Measurements from ENCODE around the gene RNPEPL1. TPM values are rescaled to one million over a fixed set of nuclear protein-coding genes. Genes with fewer than 3 reads are reported as not detected.

Gene RNPEPL1
- total and polyA plus RNA-seq, 2 experiments from 2014 or later = 46.3 to 57.2 TPM

GRCh38 chr2:240569523-240569997 lies 1.3 kb downstream of the RNPEPL1 start:
- TF ChIP-seq EZH2 (IDR thresholded peaks at IDR 0.05; ENCODE audit: borderline replicate concordance) = no peak
- Histone ChIP-seq H4K20me1 (ENCODE audit: insufficient read depth, poor library complexity, severe bottlenecking) (peaks cover 13% of the 10 kb centered on the region), H3K4me1 (ENCODE audit: insufficient read depth) (peaks cover 26% of the 10 kb centered on the region), H3K9me2 (replicated peaks; ENCODE audit: insufficient read depth) (no peaks in the 10 kb centered on the region), H3K4me2 (peak overlapping the region; percentile 96), H3K27ac (peak overlapping the region; percentile 80), H3K4me3 (peak overlapping the region; percentile 83), H3K79me2 (peaks cover 27% of the 10 kb centered on the region), H3K27me3 (no peaks in the 10 kb centered on the region), H3K9me3 (ENCODE audit: low read depth) (no peaks in the 10 kb centered on the region), H2AFZ (no peak overlapping the region), H3K36me3 (replicated peaks; ENCODE audit: insufficient read depth, low read depth) (no peaks in the 10 kb centered on the region)
- 88% methylated on average over 9 of the region's 9 CpGs for WGBS (ENCODE audit: low lambda C conversion rate, missing lambda C conversion rate)
- DNase-seq (ENCODE audit: low spot score) = no peak

DNA sequence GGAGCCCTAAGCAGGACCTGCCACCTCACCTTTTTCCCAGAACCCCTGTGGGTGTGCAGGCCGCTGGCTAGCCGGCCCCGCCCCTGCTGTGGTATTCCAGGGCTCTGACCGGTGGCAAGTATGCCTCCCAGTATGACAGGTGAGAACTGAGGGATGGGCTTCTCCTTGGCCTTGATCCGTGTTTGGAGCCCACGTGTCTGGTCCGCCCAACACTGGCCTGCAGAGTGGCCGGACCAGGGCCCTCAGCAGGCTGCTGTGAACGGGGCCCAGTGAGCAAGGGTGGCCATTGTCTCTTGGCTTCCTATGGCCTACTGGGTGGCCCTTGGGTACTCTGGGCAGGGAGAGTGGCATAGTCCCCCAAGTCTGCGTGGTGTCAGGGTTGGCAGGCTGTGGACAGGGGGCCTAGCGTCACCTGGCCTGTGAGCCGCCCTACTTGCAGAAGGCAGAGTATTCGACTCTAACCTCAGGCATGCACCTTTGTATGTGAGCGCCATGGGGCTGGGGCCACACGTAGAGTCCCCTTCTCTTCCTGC lies 1.8 kb downstream of the RNPEPL1 start:
- H3K27ac ChIP-seq = no peak overlapping the region

DNA sequence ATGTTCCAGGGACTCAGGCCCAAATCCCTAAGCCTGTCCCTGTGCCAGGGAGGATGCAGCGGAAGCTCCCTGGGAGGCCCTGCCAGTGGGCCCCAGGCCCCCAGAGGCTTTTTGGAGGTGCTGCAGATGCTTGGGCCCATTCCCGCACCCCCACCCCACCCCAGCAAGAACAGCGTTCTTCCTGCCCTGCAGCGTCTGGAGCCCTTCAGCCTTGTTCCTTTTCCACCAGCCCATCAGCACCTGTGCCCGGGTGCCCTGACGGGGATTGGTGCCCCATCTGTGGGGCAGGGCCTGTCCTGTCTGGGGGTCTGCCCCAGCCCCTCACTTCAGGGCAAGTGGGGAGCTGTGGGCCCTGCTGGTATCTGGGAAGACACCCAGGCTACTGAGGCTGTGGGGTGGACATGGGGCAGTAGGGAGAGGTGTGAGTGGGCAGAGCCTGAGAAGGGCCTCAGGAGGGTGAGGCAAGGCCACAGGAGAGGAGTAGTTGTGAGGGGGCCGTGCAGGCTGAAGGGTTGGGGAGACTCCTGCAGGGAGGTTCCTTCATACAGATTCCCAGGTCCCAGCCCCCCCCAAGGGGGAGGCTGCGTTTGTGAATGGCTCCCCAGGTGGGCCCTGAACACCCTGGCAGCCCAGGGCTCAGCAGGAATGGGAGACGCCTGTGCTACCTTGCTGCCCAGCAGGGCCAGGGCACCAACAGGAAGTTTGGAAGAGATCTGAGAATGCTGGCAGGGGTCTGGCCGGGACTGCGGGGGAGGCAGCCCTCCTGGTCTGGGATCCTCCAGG lies 2.4 kb downstream of the RNPEPL1 start:
- H4K20me1 ChIP-seq (ENCODE audit: insufficient read depth, poor library complexity, severe bottlenecking) = peaks cover 13% of the 10 kb centered on the region
- H3K27ac ChIP-seq = no peak overlapping the region
- WGBS (ENCODE audit: low lambda C conversion rate, missing lambda C conversion rate) = 92% methylated on average over 11 of the region's 11 CpGs
- H3K79me2 ChIP-seq = peaks cover 27% of the 10 kb centered on the region
- H2AFZ ChIP-seq = no peak overlapping the region
- peaks cover 20% of the 10 kb centered on the region for H3K4me1 ChIP-seq (ENCODE audit: insufficient read depth)
- H3K4me2 ChIP-seq = peak overlapping the region; percentile 96
- TF ChIP-seq EZH2phosphoT487 (IDR thresholded peaks at IDR 0.05; ENCODE audit: low read depth, severe bottlenecking, unreplicated experiment) (no peak), EZH2 (IDR thresholded peaks at IDR 0.05; ENCODE audit: borderline replicate concordance) (no peak)
- TF ChIP-seq, protein P1, sequence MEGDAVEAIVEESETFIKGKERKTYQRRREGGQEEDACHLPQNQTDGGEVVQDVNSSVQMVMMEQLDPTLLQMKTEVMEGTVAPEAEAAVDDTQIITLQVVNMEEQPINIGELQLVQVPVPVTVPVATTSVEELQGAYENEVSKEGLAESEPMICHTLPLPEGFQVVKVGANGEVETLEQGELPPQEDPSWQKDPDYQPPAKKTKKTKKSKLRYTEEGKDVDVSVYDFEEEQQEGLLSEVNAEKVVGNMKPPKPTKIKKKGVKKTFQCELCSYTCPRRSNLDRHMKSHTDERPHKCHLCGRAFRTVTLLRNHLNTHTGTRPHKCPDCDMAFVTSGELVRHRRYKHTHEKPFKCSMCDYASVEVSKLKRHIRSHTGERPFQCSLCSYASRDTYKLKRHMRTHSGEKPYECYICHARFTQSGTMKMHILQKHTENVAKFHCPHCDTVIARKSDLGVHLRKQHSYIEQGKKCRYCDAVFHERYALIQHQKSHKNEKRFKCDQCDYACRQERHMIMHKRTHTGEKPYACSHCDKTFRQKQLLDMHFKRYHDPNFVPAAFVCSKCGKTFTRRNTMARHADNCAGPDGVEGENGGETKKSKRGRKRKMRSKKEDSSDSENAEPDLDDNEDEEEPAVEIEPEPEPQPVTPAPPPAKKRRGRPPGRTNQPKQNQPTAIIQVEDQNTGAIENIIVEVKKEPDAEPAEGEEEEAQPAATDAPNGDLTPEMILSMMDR (IDR thresholded peaks at IDR 0.05; ENCODE audit: poor library complexity) = no peak
- no peaks in the 10 kb centered on the region for H3K36me3 ChIP-seq (replicated peaks; ENCODE audit: insufficient read depth, low read depth)
- no peak for DNase-seq (ENCODE audit: low spot score)
- no peaks in the 10 kb centered on the region for H3K27me3 ChIP-seq
- no peak overlapping the region for H3K4me3 ChIP-seq
- H3K9me2 ChIP-seq (replicated peaks; ENCODE audit: insufficient read depth) = no peaks in the 10 kb centered on the region
- H3K9me3 ChIP-seq (ENCODE audit: low read depth) = no peaks in the 10 kb centered on the region

More for the DNA sequence above, 1.8 kb downstream of the RNPEPL1 start:
- Histone ChIP-seq H3K79me2 (peaks cover 27% of the 10 kb centered on the region), H2AFZ (no peak overlapping the region), H3K4me1 (ENCODE audit: insufficient read depth) (peaks cover 26% of the 10 kb centered on the region), H3K27me3 (no peaks in the 10 kb centered on the region), H3K9me3 (ENCODE audit: low read depth) (no peaks in the 10 kb centered on the region), H4K20me1 (ENCODE audit: insufficient read depth, poor library complexity, severe bottlenecking) (peaks cover 13% of the 10 kb centered on the region), H3K4me2 (peak overlapping the region; percentile 96), H3K9me2 (replicated peaks; ENCODE audit: insufficient read depth) (no peaks in the 10 kb centered on the region), H3K36me3 (replicated peaks; ENCODE audit: insufficient read depth, low read depth) (no peaks in the 10 kb centered on the region), H3K4me3 (no peak overlapping the region)
- no peak for TF ChIP-seq EZH2 (IDR thresholded peaks at IDR 0.05; ENCODE audit: borderline replicate concordance)
- TF ChIP-seq EZH2phosphoT487 (IDR thresholded peaks at IDR 0.05; ENCODE audit: low read depth, severe bottlenecking, unreplicated experiment) = no peak
- TF ChIP-seq, protein P1 (IDR thresholded peaks at IDR 0.05; ENCODE audit: poor library complexity) = no peak
- 85% methylated on average over 15 of the region's 15 CpGs for WGBS (ENCODE audit: low lambda C conversion rate, missing lambda C conversion rate)
- no peak for DNase-seq (ENCODE audit: low spot score)

DNA sequence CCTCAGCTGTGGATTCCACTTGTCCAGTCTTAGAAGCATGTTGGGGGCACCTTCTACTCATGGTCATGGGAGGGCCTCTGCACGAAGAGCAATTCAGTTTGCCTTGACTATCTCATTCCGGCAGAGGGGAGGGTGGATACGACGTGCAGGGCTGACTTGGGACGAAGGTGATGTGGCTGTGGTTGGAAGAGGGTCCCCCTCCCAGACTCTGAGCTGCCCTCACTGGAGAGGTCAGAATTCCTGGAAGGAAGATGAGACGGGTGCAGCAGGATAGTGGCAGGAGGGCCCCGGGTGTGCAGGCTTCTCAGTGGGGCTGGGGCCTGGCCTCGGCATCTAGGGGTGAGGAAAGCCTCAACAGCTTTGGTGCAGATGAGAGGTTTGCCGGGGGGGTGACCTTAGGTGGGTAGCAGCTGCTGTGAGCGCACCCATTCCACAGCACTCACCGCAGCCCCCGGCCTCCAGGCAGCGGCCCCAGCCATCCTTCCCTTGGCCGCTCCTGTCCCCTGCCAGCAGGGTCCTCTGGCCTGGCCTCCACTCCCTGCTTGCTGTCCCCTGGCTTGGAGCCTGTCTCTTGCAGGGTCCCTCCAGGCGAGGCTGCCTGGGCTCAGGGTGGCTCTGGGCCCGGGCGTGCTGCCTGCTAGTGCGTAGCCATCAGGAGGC lies 3.2 kb downstream of the RNPEPL1 start:
- no peak for DNase-seq (ENCODE audit: low spot score)
- H3K9me3 ChIP-seq (ENCODE audit: low read depth) = no peaks in the 10 kb centered on the region
- TF ChIP-seq, protein P1 (IDR thresholded peaks at IDR 0.05; ENCODE audit: poor library complexity) = no peak
- TF ChIP-seq EZH2phosphoT487 (IDR thresholded peaks at IDR 0.05; ENCODE audit: low read depth, severe bottlenecking, unreplicated experiment) = no peak
- no peak for TF ChIP-seq EZH2 (IDR thresholded peaks at IDR 0.05; ENCODE audit: borderline replicate concordance)
- peaks cover 27% of the 10 kb centered on the region for H3K79me2 ChIP-seq
- H3K4me1 ChIP-seq (ENCODE audit: insufficient read depth) = peaks cover 15% of the 10 kb centered on the region
- H4K20me1 ChIP-seq (ENCODE audit: insufficient read depth, poor library complexity, severe bottlenecking) = peaks cover 13% of the 10 kb centered on the region
- no peak overlapping the region for H2AFZ ChIP-seq
- H3K36me3 ChIP-seq (replicated peaks; ENCODE audit: insufficient read depth, low read depth) = no peaks in the 10 kb centered on the region
- H3K4me3 ChIP-seq = no peak overlapping the region
- no peaks in the 10 kb centered on the region for H3K27me3 ChIP-seq
- no peak overlapping the region for H3K27ac ChIP-seq
- 95% methylated on average over 18 of the region's 18 CpGs for WGBS (ENCODE audit: low lambda C conversion rate, missing lambda C conversion rate)
- H3K4me2 ChIP-seq = no peak overlapping the region
- H3K9me2 ChIP-seq (replicated peaks; ENCODE audit: insufficient read depth) = no peaks in the 10 kb centered on the region

Measured in hepatocyte (in vitro differentiated cells).